NCI-H226 (cell line): Measurements from ENCODE around the gene CD40LG.

ENCODE experiments used
- DNase-seq: peaks from one replicate; pipeline ENCODE4 v3.0.0-alpha.2; 2015

CD40LG gene

DNA sequence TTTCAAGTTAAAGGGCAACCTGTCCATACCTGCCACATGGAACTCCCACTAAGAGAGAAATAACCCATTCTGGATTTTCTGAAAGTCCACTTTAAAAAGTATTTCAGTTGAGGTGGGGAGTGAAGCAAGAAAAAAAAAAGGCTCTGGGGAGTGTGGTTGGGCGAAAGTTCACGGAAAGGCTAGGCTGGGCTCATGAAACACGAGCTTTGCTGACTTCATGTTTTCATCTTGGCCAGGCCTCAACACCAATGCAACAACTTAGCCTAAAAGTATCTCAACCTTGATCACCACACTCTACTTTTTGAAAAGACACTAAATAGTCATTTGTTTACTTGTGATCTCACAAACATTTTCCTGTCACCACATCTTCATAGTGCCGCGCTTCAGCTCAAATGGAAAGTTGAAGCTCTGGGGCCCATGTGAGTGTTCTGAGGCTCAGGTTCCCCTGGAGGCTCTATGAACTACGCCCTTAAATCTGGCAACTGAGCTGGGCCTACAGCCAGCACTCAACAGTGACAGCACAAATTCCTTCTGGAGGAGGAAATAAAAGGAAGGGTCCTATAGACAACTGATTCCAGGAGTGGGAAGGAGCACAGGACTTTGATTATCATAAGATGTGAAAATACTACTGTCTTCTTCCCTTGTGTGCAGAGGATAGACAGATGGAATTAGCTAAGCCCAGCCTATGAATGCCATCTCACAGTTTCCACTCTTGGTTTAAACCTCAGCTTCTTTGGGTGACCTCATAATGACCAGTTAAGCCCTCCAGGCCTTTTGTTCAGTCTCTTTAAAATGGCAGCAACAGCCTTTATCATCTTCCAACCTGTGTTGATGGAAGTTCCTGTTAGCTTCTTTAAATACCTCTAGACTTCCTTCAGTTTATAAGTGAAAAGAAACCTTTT lies 5.1 kb downstream of the CD40LG start:
- no peak for DNase-seq

DNA sequence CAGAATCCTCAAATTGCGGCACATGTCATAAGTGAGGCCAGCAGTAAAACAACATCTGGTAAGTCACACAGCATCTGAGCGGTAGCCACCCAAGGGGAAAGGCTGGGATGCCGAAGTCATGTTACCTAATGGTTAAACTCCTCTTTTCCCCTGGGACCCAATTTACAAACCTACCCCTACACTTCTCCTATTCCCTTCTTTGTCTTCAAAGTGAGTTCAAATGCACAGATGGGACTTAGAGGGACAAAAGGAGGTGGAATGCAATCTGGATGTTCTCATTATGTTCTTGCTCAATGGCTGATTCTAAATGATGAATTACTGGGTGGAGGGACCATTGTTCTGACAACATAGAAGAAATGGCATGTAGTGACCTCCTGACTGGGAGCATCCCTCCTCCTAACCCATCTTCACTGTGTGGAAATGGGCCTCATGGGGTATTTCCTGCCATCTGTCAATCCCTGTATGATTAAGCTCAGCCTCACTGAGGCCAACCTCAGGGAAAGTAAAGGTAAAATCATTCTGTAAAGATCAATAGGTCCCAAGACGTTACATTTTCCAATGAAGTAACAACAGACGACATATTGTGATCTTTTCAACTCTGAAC lies 8.5 kb downstream of the CD40LG start:
- no peak for DNase-seq

DNA sequence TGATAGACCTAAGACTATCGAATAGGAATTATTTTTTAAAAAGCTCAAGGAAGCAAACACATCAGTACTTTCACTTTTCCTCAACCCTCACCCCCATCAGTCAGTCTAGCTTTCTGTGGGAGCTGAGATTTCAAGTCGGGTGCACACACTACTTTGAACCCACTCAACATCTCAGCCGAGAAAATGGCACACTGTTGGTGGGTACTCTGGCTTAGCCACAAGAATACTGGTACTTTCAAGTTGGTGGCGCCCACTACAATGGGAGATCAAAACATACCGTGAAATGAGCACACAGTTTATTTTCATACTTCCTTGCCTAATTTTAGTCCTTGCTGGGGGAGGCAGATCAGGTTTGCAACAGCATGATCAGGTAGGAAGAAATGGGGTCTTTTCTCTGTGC lies 10.2 kb downstream of the CD40LG start:
- DNase-seq: no peak

DNA sequence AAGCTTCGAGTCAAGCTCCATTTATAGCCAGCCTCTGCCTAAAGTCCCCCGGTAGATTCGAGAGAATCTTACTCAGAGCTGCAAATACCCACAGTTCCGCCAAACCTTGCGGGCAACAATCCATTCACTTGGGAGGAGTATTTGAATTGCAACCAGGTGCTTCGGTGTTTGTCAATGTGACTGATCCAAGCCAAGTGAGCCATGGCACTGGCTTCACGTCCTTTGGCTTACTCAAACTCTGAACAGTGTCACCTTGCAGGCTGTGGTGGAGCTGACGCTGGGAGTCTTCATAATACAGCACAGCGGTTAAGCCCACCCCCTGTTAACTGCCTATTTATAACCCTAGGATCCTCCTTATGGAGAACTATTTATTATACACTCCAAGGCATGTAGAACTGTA lies 11.2 kb downstream of the CD40LG start:
- DNase-seq: no peak

DNA sequence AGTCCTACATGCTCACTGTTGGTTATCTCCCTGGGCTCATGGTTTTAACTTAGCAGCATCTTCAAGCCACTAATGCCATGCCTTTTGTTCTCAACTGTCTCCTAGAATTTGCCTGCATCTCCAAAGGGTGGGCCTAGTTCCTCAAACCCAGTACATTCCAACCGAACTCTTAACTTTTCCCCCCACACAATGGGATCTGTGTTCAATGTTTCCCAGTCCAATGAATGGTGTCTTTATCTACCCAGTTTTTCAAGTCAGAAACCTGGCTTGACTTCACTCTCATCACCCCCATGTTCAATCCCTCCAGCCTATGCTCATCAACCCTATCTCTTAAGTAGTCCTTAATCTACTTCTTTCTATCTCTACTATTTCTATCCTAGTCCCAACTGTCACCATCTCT lies 12.9 kb downstream of the CD40LG start:
- DNase-seq: no peak

DNA sequence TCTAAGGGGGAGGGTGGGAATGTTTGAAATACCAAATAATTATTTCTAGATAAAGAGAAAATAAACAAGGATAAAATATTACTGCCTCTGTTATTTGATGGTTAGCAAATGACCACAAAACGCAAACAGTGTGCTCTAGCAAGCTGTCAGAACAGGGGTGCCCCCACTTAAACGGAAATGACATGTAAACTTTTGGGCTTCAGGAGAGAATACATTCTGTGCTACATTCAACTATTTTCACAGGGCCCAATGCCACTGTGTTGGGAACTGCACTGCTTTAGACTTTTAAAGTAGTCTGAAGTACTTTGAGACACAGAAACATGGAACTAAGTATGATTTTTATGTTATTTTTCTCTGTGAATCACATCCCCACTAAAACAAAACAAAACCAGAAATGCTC lies 14.1 kb downstream of the CD40LG start:
- no peak for DNase-seq

DNA sequence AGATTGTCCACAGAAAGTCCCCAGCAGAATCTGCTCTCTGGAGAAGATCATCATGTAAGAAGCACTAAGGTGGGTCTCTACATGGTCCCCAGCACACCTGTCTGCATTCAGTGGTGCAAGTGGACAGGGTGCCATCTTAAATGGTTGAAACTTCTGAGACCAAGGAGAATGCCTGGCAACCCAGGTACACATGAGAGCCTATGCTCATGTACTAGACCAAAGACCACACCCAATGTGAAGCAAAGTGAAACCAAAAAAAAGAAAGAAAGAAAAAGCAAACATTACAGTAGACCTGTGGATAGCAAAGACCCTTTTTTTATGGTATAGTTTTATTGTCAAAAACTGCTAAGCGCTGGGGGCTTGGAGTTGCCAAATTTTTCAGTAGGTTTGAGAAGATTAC lies 15.0 kb downstream of the CD40LG start:
- no peak for DNase-seq

DNA sequence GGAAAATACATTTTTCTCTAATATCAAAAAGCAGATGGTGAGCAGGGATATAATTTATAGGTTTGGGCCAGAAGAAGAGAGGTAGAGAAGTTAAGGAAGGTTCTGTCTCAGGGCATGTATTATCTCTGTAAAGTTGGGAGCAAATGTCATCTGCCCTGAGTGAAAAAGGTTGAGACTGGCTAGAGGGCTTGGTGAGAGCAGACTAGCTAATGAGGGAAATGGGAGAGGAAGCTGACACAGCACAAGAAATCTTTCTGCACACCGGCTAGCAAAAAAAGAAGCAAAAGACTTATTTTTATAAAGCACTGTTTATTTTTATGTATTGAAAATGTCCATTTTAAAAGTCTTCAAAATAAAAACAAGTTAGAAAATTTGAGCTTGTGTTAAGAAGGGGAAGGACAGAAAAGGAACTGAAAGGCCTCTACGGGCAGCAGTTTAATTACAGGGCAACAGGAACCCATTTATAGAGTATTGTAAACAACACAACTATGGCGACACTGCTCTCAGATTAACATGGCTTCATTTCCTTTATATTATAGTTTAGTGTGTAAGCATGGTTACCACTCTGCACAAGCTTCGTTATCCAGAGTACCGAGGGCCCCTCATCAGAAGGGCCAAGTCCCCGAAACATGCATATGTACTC lies 17.4 kb downstream of the CD40LG start:
- DNase-seq: no peak

DNA sequence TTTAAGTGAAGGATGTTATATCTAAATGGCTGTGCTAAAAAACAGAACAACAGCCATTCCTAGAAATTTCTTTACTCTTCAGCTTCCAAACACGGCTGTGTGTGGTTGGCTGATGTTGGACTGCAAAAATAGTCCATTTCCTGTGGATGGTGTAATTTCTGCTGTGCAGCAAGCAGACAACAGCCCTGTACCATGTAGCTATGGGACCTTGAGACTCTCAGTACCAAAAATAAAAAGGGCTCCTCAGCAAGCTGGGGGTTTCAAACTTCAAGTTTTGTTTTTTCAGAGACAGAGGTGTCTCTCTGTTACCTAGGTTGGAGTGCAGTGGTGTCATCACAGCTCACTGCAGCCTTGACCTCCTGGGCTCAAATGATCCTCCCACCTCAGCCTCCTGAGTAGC lies 18.1 kb downstream of the CD40LG start:
- no peak for DNase-seq

DNA sequence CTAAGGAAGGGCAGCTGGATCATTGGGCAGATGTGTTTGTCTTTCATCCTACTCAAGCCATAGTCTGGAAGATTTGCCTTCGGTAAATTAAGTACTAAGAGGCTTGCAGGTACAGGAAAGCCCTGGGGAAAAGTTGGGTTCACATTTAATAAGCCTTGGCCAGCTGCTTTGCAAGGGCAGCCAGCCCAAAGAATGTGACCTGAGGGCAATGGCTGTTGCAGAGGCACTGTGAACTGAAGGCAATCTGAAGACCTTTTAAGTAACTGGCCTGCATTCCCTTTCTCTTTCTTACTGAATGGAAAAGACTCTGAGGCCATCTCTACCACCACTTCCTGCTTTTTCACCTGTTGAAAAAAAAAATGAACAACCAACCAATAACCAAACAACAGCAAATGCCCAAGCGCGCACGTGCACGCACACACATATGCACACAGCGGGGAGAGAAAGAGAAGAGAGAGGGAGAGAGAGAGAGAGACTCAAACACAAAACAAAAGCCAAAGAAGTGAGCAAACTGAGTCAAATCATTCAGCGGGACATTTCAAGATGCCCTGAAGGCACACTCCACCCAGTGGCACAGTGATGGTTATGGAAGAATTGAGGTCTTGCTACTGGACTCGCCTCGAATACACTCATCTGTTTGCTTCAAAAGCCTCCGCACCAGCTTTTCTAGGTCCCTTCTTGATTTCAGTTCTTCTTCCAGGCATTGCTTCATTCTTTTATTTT lies 19.6 kb downstream of the CD40LG start:
- DNase-seq: no peak

DNA sequence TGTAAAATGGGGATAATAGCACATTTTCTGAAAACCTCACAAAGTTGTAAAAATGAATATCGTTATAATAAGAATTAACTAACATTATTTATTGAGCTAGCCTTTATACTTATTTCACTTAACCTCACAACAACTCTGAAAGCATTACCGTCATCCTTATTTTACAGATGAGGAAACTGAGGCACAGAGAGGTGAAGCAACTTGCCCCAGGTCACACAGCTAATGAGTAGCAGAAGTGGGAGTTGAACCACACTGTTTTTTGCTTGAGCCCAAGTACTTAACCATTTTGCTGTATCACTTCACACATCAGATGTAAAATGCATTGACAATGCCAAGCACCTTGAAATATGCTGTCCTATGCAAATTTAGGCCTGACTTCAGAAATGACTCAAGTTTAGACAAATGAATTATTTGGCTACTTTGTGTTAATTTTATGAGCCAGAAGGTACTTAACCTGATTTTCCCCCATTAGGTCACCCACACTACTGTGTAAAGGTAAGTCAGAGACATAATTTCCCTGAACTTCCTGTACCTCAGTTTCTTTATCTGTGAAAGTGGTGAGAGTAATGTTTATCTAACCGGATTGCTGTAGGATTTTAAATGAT lies 23.1 kb downstream of the CD40LG start:
- no peak for DNase-seq

DNA sequence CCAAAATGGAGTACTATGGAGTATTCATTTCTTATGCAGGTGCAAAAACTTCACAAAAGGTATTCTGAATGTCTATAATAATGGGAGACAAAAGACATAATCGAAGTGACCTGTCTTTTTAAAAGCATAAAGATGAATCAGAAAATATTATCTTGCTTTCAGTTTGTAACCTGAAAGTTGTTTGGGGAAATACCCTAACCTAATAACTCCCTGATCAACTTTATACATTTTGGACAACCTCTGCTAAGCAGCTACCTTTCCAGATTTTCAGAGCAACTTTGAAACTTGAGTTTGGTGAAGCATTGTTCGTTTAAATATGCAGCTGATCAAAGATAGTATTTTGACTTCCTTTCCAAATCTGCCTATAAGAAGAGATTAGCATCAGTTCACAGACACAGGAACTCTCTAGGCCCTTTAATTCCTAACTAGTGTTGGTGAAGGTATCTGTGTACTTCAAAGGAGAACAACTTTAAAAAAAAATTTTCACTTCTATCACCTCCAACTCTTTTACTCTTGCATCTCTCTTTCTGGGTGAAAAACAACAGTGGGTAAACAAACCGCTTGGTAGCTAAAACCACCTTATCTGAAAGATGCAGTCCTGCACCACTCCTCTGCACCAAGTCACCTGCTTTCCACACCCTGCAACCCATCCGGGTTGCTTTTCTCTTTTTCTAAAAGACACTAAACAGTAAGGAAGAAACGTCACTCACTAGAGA lies 26.5 kb downstream of the CD40LG start:
- DNase-seq: no peak

DNA sequence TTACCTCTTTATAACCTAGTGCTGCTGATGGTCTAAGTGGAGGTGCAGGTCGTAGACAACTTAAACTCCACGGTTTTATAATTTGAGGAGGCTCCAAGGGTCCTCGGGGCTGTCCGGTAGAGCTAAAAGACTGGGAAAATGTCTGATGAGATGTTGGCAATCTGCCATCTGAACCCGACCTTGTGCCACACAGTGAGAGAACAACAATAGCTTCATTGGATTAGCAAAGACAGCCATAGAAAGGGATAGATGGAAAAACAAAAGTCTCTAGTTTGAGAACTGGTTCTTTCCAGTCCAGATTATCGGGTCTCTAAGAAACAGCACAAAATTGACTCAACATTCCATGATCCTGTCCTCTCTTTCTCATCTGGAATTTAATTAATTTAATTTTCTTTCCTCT lies 31.6 kb downstream of the CD40LG start:
- no peak for DNase-seq

DNA sequence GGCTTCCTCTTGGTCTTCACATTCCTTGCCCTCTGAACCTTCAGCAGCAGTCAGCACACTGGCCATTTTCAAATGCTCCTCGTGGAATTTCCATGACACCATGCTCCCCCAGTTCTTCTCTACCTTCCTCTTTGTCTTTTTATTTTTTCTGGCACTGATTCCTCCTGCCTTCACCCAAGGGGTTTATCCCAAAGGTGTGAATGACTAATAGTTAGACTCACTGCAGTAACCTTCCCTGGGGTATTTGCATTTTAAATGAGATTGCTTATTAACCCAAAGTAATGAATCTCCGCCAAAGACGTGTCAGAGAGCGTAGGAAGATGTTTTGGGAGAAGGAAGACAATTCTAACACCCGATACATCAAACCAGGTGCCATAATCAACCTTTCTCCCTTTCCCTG lies 36.2 kb downstream of the CD40LG start:
- no peak for DNase-seq

DNA sequence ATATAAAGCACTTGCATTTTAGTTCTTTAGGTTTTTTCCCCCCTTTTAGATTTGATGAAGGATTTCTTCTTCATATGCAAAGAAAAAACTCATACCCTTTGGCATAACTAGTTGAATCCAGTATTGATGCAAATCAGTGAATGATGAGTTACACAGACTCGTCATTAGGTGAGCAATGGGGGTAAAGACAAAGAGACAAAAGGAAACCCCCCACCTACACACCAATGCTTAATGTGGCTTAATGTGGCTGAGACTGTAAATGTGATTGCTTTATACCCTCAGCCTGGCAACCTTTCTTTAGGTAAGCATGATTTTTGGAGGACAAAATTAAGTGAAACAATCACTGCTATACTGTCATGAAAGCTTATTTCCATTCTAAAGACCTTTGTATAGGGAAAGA lies 39.5 kb downstream of the CD40LG start:
- DNase-seq: no peak

DNA sequence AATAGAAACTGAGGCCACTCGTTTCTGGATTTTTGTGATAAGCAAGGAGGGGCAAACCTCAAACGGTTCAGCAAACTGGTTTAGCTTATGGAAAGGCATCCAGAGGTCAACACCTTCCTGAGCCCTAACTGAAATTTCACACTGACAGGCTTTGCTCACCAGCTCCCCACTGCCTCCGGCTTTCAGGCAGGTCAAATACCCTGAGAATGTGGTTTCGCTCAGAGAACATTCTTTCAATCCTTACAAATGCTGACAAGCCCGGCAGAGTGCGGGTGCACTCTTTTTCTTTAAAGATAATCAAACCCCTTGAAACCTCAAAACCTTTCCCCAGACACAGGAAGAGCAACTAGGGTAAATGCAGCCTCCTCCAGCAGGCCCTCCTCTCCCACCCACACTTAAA lies 41.5 kb downstream of the CD40LG start:
- DNase-seq: peak; percentile 79

DNA sequence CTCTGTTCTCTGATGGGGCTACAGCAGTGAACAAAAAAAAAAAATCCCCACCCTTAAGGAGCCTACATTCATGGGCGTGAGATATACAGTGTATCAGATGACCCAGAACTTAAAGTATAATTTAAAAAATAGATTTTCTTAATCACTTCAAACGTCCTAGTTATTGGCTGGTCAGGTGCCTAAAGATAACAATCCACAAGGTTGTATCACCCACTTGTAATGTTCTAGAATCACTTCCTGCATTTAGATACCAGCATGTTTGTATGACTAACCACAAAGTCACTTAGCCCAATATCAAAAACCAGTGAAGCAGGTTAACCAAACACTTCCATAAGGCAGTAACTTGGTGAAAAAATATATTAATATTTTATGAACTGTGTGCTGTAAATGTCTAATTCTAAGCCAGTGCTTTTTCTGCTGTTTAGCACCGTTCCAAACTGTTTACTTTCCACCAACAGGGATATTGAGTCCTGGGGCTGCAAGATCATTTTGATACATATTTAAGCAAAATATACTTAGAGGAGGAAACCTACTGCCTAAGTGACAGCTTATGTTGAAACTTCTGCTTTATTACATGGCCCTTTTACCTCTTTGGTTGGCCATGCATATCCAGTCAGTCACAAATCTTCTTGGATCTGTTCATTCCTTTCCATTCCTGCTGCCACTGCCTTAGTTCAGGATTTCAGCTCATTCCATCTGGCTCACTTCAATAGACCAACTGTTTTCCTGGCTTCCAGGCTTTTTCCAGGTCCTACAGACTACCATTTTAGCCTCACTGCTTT lies 43.3 kb downstream of the CD40LG start:
- peak; percentile 43 for DNase-seq

DNA sequence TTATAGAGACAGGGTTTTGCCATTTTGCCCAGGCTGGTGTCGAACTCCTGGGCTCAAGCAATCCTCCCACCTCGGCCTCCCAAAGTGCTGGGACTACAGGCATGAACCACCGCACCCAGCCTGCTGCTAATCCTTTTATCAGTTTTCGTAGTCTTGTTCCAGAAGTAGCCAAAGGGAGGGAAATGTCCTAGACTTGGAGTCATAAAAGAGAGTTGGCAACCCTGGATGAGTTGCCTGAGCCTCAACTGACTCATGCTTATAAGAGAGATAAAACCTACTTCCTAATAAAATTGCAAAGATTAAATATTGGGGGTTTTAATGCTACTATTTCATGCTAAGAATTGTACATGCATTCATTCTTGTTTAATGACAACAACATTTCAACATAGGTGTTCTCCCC lies 44.3 kb downstream of the CD40LG start:
- peak; percentile 71 for DNase-seq

DNA sequence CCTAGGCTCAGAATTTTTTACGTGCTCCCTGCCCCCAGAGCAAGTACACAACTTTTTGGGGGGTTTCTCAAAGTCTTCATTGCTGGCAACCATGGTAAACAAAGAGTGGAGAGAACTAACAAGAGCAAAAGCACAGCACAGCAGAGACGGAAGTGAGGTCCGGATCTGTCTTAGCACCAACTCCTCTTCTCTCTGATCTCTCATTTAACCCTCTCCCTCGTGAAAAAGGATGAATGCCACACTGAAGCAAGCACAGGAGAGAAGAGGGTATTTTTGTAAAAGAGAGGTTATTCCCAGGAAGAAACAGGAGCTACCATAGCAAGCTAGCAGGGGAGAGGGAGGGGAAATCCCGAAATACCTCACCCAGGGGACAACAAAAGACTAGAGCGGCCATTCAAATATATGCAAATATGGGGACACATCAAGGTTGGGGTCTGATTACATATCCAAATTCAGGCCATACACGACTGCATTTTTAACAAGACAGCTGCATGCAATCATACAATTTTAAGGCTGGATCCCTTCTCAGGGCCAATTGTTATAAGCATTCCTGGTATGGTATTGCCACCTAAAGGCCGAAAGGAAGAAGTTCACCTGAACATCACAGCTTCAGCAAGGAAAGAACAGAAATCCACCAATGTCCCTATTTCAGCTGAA lies 46.6 kb downstream of the CD40LG start:
- DNase-seq: no peak

DNA sequence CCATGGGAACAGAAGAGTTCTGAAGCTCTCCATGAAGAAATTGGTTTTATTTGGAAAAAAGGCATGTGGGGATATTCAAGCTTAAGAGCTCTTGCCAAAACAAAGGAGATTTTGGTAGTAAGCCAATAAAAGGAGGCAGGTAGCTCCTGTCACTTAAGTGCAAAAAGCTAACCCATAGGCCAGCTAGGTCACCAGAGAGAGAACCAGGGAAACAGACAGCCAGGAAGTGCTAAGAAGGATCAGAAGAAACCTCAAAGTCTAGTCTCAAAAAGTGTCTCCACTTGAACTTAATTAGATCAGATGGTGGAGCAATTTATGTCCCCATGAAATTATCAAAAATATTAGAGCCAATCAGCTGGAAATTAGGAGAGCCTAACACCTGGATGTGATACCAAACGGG lies 49.2 kb downstream of the CD40LG start:
- DNase-seq: no peak

DNA sequence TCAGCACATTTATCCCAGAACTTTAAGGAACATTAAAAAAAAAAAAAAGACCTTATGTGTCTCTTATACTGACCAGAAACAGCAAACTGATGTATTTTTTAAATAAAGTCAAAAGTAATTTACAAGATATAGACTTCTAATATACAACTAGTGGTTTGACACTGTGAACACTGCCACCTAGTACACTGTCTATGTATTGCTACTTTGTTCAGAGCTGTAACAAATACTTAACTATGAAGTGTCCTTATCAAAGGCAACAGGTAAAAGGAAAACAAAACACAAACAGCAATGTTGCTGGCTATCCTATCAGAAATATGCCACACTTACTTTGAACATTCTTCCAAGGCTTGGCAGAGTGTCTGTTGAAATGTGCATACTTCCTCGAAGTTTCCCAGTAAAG lies 60.4 kb downstream of the CD40LG start:
- DNase-seq: no peak
